Liver (tissue), 9 donors: Measurements from ENCODE around the gene STAT3. TPM values are rescaled to one million over a fixed set of nuclear protein-coding genes. Genes with fewer than 3 reads are reported as not detected.

Experiments
- DNase-seq: peaks from one replicate; pipeline ENCODE4 v3.0.0-alpha.2; 2017; ENCODE audit warnings: low spot score
- H3K27ac ChIP-seq, 2 donors: one replicate each; pipeline ENCODE4 v1.7.0; 2013; ENCODE audit warnings: inconsistent platforms in 2 of 2, low read length in 2 of 2, control low read depth in 1 of 2, low read depth in 1 of 2, mild to moderate bottlenecking in 1 of 2
- H3K27me3 ChIP-seq, 4 donors: one replicate each; pipeline versions ENCODE4 v1.6.1 to v1.7.0; 2013; ENCODE audit warnings: low read length in 3 of 4, inconsistent platforms in 1 of 4, mild to moderate bottlenecking in 1 of 4, moderate library complexity in 1 of 4; ENCODE audit not compliant: control insufficient read depth in 4 of 4, insufficient read depth in 4 of 4
- H3K36me3 ChIP-seq, 4 donors: one replicate each; pipeline versions ENCODE4 v1.6.1 to v1.7.0; 2013; ENCODE audit warnings: low read length in 3 of 4, mild to moderate bottlenecking in 3 of 4, low read depth in 1 of 4, moderate library complexity in 1 of 4; ENCODE audit not compliant: control insufficient read depth in 4 of 4, insufficient read depth in 3 of 4
- H3K4me1 ChIP-seq, 4 donors: one replicate each; pipeline versions ENCODE4 v1.6.1 to v1.7.0; 2013; ENCODE audit warnings: low read length in 3 of 4, mild to moderate bottlenecking in 3 of 4, moderate library complexity in 1 of 4; ENCODE audit not compliant: control insufficient read depth in 4 of 4, insufficient read depth in 4 of 4
- H3K4me3 ChIP-seq, 3 donors: one replicate each; pipeline versions ENCODE4 v1.6.1 to v1.7.0; 2013; ENCODE audit warnings: low read length in 3 of 3, control low read depth in 1 of 3, low read depth in 1 of 3, mild to moderate bottlenecking in 1 of 3
- H3K9ac ChIP-seq, 2 donors: one replicate each; pipeline ENCODE4 v1.7.0; 2013; ENCODE audit warnings: low read length in 2 of 2, mild to moderate bottlenecking in 2 of 2, moderate library complexity in 2 of 2, control low read depth in 1 of 2, low read depth in 1 of 2
- H3K9me3 ChIP-seq, 4 donors: one replicate each; pipeline versions ENCODE4 v1.6.1 to v1.7.0; 2013; ENCODE audit warnings: low read length in 3 of 4; ENCODE audit not compliant: control insufficient read depth in 4 of 4
- CTCF ChIP-seq: fragments of 150-350 bp; IDR thresholded peaks from 2 replicates; pipeline ENCODE4 v1.5.1; 2017; ENCODE audit warnings: improper control_type of control experiment, low read depth, low read length; ENCODE audit not compliant: missing input control
- GABPA ChIP-seq, 2 donors: IDR thresholded peaks in 1 of 2; conservative IDR thresholded peaks in 1 of 2; 2 replicates each; pipeline ENCODE4 v1.6.1; 2016; ENCODE audit warnings: antibody characterized with exemption in 2 of 2, mild to moderate bottlenecking in 1 of 2, moderate library complexity in 1 of 2
- HNF4A ChIP-seq, 2 donors: conservative IDR thresholded peaks; 2 replicates each; pipeline ENCODE4 v1.6.1; 2016; ENCODE audit warnings: antibody characterized with exemption in 2 of 2, mild to moderate bottlenecking in 2 of 2
- MAX ChIP-seq: IDR thresholded peaks from 2 replicates; pipeline ENCODE4 v1.6.1; 2016; ENCODE audit warnings: antibody characterized with exemption
- NR2F2 ChIP-seq: IDR thresholded peaks from 2 replicates; pipeline ENCODE4 v1.6.1; 2016; ENCODE audit warnings: antibody characterized with exemption
- RXRA ChIP-seq, 2 donors: IDR thresholded peaks; 2 replicates each; pipeline ENCODE4 v1.6.1; 2017 to 2018; ENCODE audit warnings: antibody characterized with exemption in 2 of 2, mild to moderate bottlenecking in 1 of 2
- SP1 ChIP-seq: IDR thresholded peaks from 2 replicates; pipeline ENCODE4 v1.6.1; 2018; ENCODE audit warnings: antibody characterized with exemption, mild to moderate bottlenecking
- TAF1 ChIP-seq: conservative IDR thresholded peaks from 2 replicates; pipeline ENCODE4 v1.6.1; 2016; ENCODE audit warnings: antibody characterized with exemption, mild to moderate bottlenecking
- WGBS: extraction: QIAGEN DNeasy Blood & Tissue Kit; methylation state at CpG from one replicate; pipeline ENCODE4 v1.1.7; 2013; 5-methylcytosine and 5-hydroxymethylcytosine counted together
- polyA plus RNA-seq, 2 donors: library from polyadenylated mRNA; stranded (reverse) in 1 of 2; unstranded in 1 of 2; fragments of 200-250 nt in 1 of 2; fragments of >200 nt in 1 of 2; fragmentation: Nextera tagmentation in 1 of 2; extraction: Ambion mirVana in 1 of 2; gene quantifications; one replicate each; pipeline versions ENCODE4 v1.2.1 to v1.2.3, GENCODE V29; 2013 to 2015
- total RNA-seq, 2 donors: library from RNA; depleted of rRNA; stranded (reverse); fragments of >200 nt; gene quantifications; one replicate each; pipeline ENCODE4 v1.2.3, GENCODE V29; 2014
- TF ChIP-seq, protein P1 (sequence below): IDR thresholded peaks from 2 replicates; pipeline ENCODE4 v1.6.1; 2016; ENCODE audit warnings: antibody characterized with exemption
- TF ChIP-seq, protein P2 (sequence below): IDR thresholded peaks from 2 replicates; pipeline ENCODE4 v1.6.1; 2016; ENCODE audit warnings: antibody characterized with exemption, mild to moderate bottlenecking
- TF ChIP-seq, protein P3 (sequence below): IDR thresholded peaks from 2 replicates; pipeline ENCODE4 v1.6.1; 2016; ENCODE audit warnings: antibody characterized with exemption
- donor health status: healthy.
- donor health status: healthy.
- donor health status: healthy.
- donor health status: healthy.
- donor health status: healthy.

STAT3 gene
- total and polyA plus RNA-seq, 4 donors = 68.7 to 301 (median 114) TPM

DNA sequence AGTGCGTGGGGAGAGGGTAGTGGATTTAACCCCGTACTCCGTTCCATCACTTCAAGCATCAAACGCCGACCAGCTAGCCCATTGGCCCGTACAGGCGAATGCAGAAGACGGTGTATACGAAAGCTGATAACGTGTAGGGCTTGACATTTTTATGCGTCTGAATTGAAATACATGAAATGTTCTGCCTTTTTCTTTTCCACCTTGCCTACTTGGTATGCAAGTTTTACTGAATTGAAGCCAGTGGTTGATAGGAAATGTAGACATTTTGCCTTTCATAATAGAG is 834 bp upstream of the STAT3 start:
- peak overlapping the region; percentile 92 to 95 for H3K27ac ChIP-seq
- peak overlapping the region; percentile 21 to 65 (median 60) for H3K4me3 ChIP-seq
- TF ChIP-seq, protein P1, sequence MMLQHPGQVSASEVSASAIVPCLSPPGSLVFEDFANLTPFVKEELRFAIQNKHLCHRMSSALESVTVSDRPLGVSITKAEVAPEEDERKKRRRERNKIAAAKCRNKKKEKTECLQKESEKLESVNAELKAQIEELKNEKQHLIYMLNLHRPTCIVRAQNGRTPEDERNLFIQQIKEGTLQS = no peak
- TF ChIP-seq NR2F2 (no peak), RXRA (IDR thresholded peaks at IDR 0.05) (no peak), MAX (no peak), SP1 (no peak), CTCF (no peak), HNF4A (conservative IDR thresholded peaks at IDR 0.05) (no peak), GABPA (IDR thresholded peaks at IDR 0.05 in 1 of 2, conservative IDR thresholded peaks at IDR 0.05 in 1 of 2) (no peak)
- TF ChIP-seq, protein P2, sequence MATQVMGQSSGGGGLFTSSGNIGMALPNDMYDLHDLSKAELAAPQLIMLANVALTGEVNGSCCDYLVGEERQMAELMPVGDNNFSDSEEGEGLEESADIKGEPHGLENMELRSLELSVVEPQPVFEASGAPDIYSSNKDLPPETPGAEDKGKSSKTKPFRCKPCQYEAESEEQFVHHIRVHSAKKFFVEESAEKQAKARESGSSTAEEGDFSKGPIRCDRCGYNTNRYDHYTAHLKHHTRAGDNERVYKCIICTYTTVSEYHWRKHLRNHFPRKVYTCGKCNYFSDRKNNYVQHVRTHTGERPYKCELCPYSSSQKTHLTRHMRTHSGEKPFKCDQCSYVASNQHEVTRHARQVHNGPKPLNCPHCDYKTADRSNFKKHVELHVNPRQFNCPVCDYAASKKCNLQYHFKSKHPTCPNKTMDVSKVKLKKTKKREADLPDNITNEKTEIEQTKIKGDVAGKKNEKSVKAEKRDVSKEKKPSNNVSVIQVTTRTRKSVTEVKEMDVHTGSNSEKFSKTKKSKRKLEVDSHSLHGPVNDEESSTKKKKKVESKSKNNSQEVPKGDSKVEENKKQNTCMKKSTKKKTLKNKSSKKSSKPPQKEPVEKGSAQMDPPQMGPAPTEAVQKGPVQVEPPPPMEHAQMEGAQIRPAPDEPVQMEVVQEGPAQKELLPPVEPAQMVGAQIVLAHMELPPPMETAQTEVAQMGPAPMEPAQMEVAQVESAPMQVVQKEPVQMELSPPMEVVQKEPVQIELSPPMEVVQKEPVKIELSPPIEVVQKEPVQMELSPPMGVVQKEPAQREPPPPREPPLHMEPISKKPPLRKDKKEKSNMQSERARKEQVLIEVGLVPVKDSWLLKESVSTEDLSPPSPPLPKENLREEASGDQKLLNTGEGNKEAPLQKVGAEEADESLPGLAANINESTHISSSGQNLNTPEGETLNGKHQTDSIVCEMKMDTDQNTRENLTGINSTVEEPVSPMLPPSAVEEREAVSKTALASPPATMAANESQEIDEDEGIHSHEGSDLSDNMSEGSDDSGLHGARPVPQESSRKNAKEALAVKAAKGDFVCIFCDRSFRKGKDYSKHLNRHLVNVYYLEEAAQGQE = no peak
- TF ChIP-seq, protein P3, sequence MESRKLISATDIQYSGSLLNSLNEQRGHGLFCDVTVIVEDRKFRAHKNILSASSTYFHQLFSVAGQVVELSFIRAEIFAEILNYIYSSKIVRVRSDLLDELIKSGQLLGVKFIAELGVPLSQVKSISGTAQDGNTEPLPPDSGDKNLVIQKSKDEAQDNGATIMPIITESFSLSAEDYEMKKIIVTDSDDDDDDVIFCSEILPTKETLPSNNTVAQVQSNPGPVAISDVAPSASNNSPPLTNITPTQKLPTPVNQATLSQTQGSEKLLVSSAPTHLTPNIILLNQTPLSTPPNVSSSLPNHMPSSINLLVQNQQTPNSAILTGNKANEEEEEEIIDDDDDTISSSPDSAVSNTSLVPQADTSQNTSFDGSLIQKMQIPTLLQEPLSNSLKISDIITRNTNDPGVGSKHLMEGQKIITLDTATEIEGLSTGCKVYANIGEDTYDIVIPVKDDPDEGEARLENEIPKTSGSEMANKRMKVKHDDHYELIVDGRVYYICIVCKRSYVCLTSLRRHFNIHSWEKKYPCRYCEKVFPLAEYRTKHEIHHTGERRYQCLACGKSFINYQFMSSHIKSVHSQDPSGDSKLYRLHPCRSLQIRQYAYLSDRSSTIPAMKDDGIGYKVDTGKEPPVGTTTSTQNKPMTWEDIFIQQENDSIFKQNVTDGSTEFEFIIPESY = no peak
- H3K4me1 ChIP-seq = peaks cover 4 to 23% (median 15%) of the 10 kb centered on the region in 4 donors
- H3K36me3 ChIP-seq = no peaks in the 10 kb centered on the region
- no peak for DNase-seq
- WGBS = 17% methylated on average over 11 of the region's 11 CpGs
- H3K9me3 ChIP-seq = no peaks in the 10 kb centered on the region
- no peaks in the 10 kb centered on the region for H3K27me3 ChIP-seq
- H3K9ac ChIP-seq = peak overlapping the region; percentile 35 to 72

DNA sequence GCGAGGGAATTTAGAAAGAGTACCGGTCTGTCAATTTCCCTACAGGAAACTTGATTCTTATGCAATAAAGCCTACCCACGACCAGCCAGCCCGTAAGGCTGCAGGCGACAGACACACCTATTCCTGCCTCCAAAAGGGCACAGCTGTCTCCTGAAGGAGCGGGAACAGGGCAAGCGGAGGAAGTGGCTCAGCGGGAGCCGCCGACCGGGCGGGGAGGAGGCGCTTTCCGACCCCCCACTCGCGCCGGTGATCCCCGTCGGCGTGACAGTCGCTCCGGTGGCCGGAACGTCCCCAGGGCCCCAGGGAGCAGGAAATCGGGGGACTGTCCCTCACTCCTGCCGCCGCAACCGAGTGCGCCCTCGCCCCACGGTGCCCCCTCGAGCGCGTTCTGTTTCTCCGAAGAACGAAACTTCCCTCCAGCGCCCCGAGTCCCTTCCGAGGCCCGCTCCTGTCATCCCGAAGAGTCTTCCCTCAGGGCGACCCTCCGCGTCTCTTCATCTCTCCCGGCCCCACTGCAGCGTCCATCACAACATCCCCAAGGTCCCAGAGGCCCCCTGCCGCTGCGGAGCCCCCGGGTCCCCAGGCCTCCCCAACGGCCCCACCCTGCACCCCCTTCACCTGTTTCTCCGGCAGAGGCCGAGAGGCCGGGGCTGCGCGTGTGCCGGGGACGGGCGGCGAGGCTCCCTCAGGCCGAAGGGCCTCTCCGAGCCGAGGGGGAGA is 421 bp downstream of the STAT3 start:
- H3K9me3 ChIP-seq = no peaks in the 10 kb centered on the region
- H3K36me3 ChIP-seq = peaks cover 0 to 3% (median 0%) of the 10 kb centered on the region in 4 donors
- TF ChIP-seq MAX = no peak
- peak; percentile 62 for TF ChIP-seq TAF1
- H3K4me3 ChIP-seq = peak overlapping the region; percentile 86 to 99 (median 95)
- under 1% methylated on average over 62 of the region's 62 CpGs for WGBS
- H3K27me3 ChIP-seq = no peaks in the 10 kb centered on the region
- peak; percentile 42 for DNase-seq
- H3K27ac ChIP-seq = peak overlapping the region; percentile 95 to 99
- H3K4me1 ChIP-seq = peaks cover 11 to 28% (median 20%) of the 10 kb centered on the region in 4 donors
- H3K9ac ChIP-seq = peak overlapping the region; percentile 97 to 98
